HUES64 (cell line): ENCODE measurements around the gene JAK3.

ENCODE experiments used
- H3K27ac ChIP-seq: 2 replicates; pipeline ENCODE4 v1.7.0; 2013; ENCODE audit warnings: low read depth, low read length, inconsistent platforms
- H3K27me3 ChIP-seq: 2 replicates; pipeline ENCODE4 v1.6.1; 2013; ENCODE audit warnings: mild to moderate bottlenecking, low read length; ENCODE audit not compliant: insufficient read depth
- H3K36me3 ChIP-seq: 2 replicates; pipeline ENCODE4 v1.6.1; 2013; ENCODE audit warnings: mild to moderate bottlenecking, low read length; ENCODE audit not compliant: insufficient read depth
- H3K4me1 ChIP-seq: 2 replicates; pipeline ENCODE4 v1.6.1; 2013; ENCODE audit warnings: mild to moderate bottlenecking, low read length, moderate library complexity; ENCODE audit not compliant: insufficient read depth
- H3K4me3 ChIP-seq: 2 replicates; pipeline ENCODE4 v1.5.1; 2013; ENCODE audit warnings: mild to moderate bottlenecking, low read length, moderate library complexity
- H3K9ac ChIP-seq: 2 replicates; pipeline ENCODE4 v1.6.1; 2013; ENCODE audit warnings: mild to moderate bottlenecking, low read depth, low read length
- H3K9me3 ChIP-seq: 2 replicates; pipeline ENCODE4 v1.6.1; 2013; ENCODE audit warnings: low read depth, low read length; ENCODE audit not compliant: insufficient read depth
- WGBS: fragments of 150-250, 120-280 bp; methylation state at CpG from one replicate; pipeline ENCODE4 v1.1.7; 2013; ENCODE audit warnings: missing lambda C conversion rate; 5-methylcytosine and 5-hydroxymethylcytosine counted together

The JAK3 gene

DNA sequence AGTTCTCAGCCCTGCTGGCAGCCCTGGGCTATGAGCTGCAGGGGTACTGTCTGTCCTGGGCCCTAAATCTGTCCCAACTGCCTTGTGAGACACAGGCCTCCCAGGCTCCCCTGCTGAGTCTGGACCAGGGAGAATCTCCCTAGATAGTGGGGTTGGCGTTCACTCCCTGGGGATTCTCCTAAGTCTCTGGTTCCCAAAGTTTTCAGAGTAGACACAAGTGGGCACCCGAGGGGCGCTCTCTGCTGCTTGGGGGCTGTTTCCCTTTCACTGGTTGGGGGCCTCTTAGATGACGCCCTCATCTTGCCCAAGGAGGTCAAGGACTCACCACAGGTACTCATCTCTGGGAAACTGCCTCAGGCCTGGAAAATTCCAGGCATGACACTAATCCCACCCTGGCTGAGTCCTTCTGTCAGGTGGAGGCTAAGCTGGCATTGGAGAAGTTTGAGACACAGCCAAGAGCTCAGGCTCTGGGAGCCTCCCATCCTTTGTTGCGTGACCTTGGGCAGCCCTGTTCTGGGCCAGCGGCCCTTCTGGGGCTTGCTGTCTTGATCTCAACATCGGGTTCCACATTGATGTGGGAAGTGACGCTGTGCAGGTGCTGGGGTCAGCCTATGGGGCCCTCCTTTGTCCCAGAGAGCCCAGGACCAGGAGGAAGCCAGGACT is 15.9 kb upstream of the JAK3 start:
- Histone ChIP-seq H3K4me3 (no peak overlapping the region), H3K4me1 (peaks cover 7% of the 10 kb centered on the region), H3K9ac (no peak overlapping the region), H3K27me3 (no peaks in the 10 kb centered on the region), H3K9me3 (no peaks in the 10 kb centered on the region), H3K36me3 (peaks cover 53% of the 10 kb centered on the region), H3K27ac (peak overlapping the region; percentile 69; the same call in 1 of the 2 replicates)
- 95% methylated on average over 8 of the region's 8 CpGs for whole genome bisulfite sequencing

DNA sequence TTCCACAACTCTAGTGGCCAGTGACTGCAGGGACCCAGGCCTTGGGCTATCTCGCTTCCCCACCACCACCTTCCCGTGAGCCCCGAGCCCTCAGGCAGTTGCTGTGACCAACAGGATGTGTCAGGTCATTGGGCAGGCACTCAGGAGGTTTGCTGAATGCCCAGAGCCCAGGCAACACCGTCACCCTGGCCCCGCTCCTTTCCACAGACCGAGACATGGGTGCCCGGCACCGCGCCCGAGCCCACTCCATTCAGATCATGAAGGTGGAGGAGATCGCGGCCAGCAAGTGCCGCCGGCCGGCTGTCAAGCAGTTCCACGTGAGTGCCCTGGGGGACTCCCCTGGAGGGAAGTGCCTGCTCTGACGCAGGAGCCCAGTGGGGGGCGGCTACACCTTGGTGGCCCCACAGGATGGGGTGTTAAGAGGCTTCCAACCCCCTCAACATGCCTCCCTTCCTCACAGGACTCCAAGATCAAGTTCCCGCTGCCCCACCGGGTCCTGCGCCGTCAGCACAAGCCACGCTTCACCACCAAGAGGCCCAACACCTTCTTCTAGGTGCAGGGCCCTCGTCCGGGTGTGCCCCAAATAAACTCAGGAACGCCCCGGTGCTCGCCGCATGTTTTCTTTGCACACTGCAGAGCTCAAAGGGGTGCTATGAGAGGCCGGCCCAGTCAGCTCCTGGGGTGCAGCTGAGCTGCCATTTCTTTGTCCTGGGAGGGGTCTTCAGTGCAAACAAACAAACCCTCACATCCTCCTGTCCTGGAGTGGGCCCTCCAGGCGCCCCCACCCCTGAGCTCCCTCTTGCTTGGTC is 15.1 kb upstream of the JAK3 start:
- Histone ChIP-seq H3K9me3 (no peaks in the 10 kb centered on the region), H3K27ac (peak overlapping the region; percentile 69; the same call in 1 of the 2 replicates), H3K36me3 (peaks cover 53% of the 10 kb centered on the region), H3K4me1 (peaks cover 7% of the 10 kb centered on the region), H3K27me3 (no peaks in the 10 kb centered on the region), H3K9ac (peak overlapping the region; percentile 100; the same call in 1 of the 2 replicates), H3K4me3 (0 out of 2 replicates have a peak overlapping the region, but pooled peaks have one; percentile 5)
- 93% methylated on average over 31 of the region's 31 CpGs for WGBS

DNA sequence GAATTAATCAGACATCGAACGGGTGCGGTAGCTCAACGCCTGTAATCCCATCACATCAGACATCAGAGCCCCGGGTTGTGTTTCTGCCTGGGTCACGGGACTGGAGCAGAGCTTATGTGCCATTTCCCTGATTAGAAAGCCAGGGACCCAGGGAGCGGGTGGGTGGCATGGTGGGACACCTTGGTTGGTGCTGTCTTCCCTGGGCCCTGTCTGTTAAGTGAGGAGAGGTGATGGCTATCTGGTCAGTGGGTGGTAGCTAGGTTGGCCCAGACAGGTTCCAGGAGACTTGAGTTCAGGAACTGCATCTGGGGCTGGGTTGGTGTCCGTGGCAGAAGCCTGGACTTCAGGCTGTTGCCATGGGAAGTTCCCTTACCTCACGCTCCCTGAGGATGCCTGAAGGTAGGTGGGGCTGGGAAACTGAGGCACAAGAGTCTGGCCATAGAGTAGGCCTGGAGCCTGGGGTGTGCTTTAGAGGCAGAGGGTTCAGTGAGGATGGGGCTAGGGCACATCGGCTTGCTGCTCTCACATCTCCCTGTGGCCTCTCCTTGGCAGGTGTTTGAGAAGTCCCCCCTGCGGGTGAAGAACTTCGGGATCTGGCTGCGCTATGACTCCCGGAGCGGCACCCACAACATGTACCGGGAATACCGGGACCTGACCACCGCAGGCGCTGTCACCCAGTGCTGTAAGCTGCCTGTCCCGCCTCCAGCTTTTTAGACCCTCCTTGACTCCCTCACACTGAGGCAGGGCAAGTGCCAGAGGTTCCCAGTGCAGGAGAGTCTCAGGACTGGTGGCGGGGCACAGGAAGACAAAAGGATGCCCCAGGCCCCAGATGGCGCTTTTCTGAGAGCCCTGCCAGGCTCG is 14.0 kb upstream of the JAK3 start:
- H3K27ac ChIP-seq, result peak overlapping the region; percentile 69
- H3K4me1 ChIP-seq, result peaks cover 7% of the 10 kb centered on the region
- H3K9ac ChIP-seq, result peak overlapping the region; percentile 100
- peak overlapping the region; percentile 100 for H3K4me3 ChIP-seq
- peaks cover 53% of the 10 kb centered on the region for H3K36me3 ChIP-seq
- no peaks in the 10 kb centered on the region for H3K9me3 ChIP-seq
- WGBS, result 92% methylated on average over 23 of the region's 23 CpGs
- no peaks in the 10 kb centered on the region for H3K27me3 ChIP-seq

DNA sequence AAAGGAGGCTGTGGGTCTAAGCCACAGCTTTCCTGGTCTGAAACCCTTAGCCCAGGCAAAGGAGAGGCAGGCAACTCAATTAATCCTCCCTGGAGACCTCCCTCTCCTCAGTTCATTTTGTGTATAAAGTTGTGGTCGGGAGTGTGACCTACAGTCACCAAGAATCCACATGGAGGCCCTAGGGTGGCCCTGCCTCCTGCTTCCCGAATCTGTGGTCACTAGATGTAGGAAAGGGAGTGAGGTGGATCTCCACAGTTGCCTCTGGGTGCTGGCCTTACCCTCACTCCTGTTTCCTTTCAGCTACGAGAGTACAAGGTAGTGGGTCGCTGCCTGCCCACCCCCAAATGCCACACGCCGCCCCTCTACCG is 13.2 kb upstream of the JAK3 start:
- H3K9ac ChIP-seq, result peak overlapping the region; percentile 100
- WGBS, result 13% methylated on average over 2 of the region's 7 CpGs
- H3K27me3 ChIP-seq, result no peaks in the 10 kb centered on the region
- no peaks in the 10 kb centered on the region for H3K9me3 ChIP-seq
- H3K36me3 ChIP-seq, result peaks cover 53% of the 10 kb centered on the region
- peak overlapping the region; percentile 100 for H3K4me3 ChIP-seq
- peaks cover 7% of the 10 kb centered on the region for H3K4me1 ChIP-seq
- peak overlapping the region; percentile 92 for H3K27ac ChIP-seq

DNA sequence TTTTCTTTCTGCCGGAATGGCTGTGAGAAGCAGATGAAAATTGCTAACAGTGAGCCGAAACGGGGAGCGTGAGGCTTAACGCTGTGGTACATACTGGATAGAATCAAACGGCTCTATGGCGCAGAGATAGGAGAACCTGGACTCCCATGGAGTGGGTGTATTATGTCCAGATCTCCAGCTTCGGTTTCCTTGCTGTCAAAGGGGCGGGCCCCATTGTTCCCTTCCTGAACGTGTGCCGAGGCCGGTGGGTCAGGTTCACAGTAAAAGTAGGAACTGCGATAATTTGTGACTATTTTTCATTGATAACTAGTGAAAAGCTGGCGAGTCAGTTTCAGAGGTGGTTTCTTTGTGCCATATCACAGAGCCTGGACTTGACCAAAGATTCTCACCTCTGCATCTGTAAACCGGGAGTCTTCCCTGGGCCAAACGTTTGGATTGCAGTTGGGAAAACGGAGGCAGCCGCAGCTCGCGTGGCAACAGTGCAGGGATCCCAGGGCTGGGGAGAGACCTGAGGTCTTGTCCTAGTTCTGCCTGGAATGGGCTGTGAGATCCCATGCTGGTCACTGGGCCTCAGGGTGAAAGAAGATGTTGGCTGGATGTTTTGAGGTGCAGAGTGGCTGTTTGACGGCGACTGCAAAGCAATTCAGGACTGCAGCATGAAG is 12.7 kb upstream of the JAK3 start:
- H3K9ac ChIP-seq, result peak overlapping the region; percentile 100
- H3K9me3 ChIP-seq, result no peaks in the 10 kb centered on the region
- WGBS, result 2% methylated on average over 22 of the region's 22 CpGs
- no peaks in the 10 kb centered on the region for H3K27me3 ChIP-seq
- peak overlapping the region; percentile 92 for H3K27ac ChIP-seq
- peaks cover 7% of the 10 kb centered on the region for H3K4me1 ChIP-seq
- H3K36me3 ChIP-seq, result peaks cover 53% of the 10 kb centered on the region
- H3K4me3 ChIP-seq, result peak overlapping the region; percentile 100

DNA sequence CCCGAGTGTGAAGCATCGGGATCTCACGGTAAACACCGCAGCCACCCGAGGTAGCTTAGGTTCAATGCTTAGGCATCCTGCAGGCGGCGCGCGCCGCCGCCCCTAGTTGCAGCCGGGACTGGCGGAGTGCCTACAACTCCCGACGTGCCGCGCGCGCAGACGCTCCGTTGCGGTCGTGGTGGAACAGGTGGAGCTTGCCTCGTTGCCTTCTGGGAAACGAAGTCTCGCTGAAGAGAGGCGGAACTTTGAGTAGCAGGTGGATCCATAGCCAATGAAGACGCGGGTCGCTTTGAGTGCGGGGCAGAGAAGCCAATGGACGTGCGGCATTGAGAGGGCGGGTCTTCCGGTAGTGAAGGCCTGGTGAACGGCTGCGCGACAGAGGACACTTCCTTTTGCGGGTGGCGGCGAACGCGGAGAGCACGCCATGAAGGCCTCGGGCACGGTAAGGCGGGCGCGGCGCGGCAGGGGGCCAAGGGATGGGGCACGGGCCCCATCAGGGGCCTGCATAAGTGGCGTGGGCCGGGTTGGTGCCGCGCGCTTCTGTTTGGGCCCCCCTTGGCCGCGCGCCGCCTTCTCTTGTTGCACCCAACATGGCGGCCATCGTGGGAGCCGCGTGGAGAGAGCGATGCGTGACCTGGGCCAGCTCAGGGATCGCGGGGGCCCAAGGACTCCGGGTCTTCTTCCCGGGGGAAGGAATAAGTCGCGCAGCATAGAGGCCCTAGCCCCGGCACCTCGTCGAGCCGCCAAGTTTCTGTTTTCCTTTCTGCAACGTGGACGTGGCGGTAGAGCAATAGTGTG is 11.9 kb upstream of the JAK3 start, which contains the start of gene RPL18A:
Gene RPL18A, plus strand, starts transcription at position 378 of the 798 bp plus-strand sequence. Its CDS starts 47 bp downstream, at position 425.
- Histone ChIP-seq H3K27ac (peak within 1 kb of the TSS; percentile 92), H3K36me3 (peaks cover 48% of the 10 kb centered on the region), H3K9ac (peak within 1 kb of the TSS; percentile 100), H3K9me3 (no peaks in the 10 kb centered on the region), H3K4me1 (peaks cover 7% of the 10 kb centered on the region), H3K4me3 (peak within 1 kb of the TSS; percentile 100), H3K27me3 (peaks cover 3% of the 10 kb centered on the region; the same call in 1 of the 2 replicates)
- WGBS, result under 1% methylated on average over 80 of the region's 80 CpGs

DNA sequence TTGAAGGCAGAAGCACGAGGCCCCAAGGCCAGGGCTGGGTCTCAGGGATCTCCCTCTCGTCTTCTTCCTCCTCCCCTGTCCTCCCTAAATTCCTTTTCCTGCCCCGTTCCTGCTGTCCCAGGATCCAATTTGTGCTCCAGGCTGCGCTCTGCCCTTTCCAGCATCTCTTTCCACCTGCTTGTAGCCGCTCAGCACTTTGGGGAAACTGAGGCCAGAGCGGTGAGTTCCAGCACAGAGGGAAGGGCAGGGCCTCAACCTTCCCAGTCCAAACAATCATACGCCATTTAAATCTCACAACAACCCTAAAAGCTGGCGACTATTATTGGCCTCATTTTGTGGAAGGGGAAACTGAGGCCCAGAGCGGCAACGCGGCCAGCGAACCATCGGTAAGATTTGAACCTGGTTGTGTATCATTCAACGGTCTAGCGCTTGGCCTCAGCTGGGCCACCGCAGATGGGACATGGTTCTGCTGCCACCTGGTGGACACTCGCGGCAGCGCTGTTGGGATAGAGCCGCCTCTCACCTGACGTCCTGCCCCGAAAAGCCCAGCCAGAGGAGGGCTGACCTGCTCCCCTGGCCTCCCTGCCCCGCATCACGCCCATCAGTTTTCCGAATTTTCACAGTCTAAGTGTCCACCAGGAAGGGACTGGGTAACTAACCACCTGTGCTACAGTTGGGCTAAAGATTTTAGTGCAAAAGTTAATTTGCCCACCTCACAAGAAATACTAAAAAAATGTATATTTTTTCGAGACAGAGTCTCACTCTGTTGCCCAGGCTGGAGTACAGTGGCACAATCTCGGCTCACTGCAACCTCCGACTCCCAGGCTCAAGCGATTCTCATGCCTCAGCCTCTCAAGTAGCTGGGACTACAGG is 7.7 kb upstream of the JAK3 start:
- H3K36me3 ChIP-seq, result peaks cover 5% of the 10 kb centered on the region
- H3K4me3 ChIP-seq, result no peak overlapping the region
- peaks cover 3% of the 10 kb centered on the region; the same call in 1 of the 2 replicates for H3K27me3 ChIP-seq
- WGBS, result 24% methylated on average over 29 of the region's 29 CpGs
- no peaks in the 10 kb centered on the region for H3K9me3 ChIP-seq
- H3K4me1 ChIP-seq, result peaks cover 2% of the 10 kb centered on the region; the same call in 1 of the 2 replicates
- H3K27ac ChIP-seq, result no peak overlapping the region
- H3K9ac ChIP-seq, result no peak overlapping the region

DNA sequence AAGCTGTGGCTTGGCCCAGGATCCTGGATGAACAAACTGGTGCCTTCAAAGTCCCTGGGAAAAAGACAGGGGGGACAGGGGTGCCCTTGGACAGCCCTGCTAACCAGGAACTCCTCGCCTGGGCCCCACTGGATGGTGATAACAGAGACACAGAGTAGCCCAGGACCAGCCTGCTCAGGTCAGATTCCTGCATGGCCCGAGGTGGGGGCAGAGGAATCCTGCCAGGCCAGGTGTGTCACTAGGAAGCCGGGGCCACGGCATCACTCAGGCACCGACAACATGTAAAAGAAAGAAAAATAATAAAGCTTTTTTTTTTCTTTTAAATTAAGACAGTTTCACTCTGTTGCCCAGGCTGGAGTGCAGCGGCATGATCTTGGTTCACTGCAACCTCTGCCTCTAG is 6.3 kb upstream of the JAK3 start:
- no peak overlapping the region for H3K9ac ChIP-seq
- H3K27me3 ChIP-seq, result peaks cover 3% of the 10 kb centered on the region; the same call in 1 of the 2 replicates
- no peak overlapping the region for H3K27ac ChIP-seq
- H3K36me3 ChIP-seq, result no peaks in the 10 kb centered on the region
- 95% methylated on average over 5 of the region's 6 CpGs for WGBS
- peaks cover 1% of the 10 kb centered on the region; the same call in 1 of the 2 replicates for H3K4me1 ChIP-seq
- H3K4me3 ChIP-seq, result no peak overlapping the region
- H3K9me3 ChIP-seq, result no peaks in the 10 kb centered on the region

DNA sequence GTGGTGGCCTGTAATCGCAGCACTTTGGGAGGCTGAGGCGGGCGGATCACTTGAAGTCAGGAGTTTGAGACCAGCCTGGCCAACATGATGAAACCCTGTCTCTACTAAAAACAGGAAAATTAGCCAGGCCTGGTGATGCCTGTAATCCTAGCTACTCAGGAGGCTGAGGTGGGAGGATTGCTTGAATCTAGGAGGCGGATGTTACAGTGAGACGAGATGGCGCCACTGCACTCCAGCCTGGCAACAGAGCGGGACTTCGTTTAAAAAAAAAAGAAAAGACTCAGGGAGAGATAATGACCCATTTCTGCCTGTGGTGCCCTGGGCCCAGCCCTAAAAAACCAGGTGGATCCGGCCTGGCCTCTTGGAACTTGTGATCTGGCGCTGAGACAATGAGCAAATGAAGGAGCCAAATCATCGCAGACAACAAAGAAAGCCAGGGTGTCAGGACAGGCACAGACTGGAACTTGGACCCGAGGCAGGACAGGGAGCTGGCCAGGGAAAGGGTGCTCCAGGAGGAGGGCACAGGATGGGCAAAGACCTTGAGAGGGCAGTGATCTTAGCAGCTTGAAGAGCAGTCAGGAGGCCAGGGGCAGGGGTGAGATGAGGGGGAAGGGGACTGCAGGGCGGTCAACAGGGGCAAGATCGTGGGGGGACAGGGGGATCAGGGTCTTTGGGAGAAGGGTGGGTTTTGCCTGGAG is 962 bp upstream of the JAK3 start:
- Histone ChIP-seq H3K4me1 (0 out of 2 replicates have a peak, but pooled peaks cover 2% of the 10 kb centered on the region), H3K27ac (no peak overlapping the region), H3K27me3 (peaks cover 6% of the 10 kb centered on the region), H3K36me3 (no peaks in the 10 kb centered on the region), H3K9me3 (no peaks in the 10 kb centered on the region), H3K4me3 (no peak overlapping the region), H3K9ac (no peak overlapping the region)
- 88% methylated on average over 14 of the region's 14 CpGs for WGBS
